Measurements from ENCODE around the gene SYNGR2.

- TF ChIP-seq CSRNP3 (CRISPR knock-in tag; IDR thresholded peaks at IDR 0.05) (no peak), CSDC2 (CRISPR knock-in tag; IDR thresholded peaks at IDR 0.05) (no peak), ZFP30 (CRISPR knock-in tag; IDR thresholded peaks at IDR 0.05) (no peak), SNAI2 (CRISPR knock-in tag; IDR thresholded peaks at IDR 0.05) (no peak), OSR1 (CRISPR knock-in tag; IDR thresholded peaks at IDR 0.05) (no peak), ZC3H10 (CRISPR knock-in tag; IDR thresholded peaks at IDR 0.05) (no peak), ZNF8 (CRISPR knock-in tag; IDR thresholded peaks at IDR 0.05) (no peak), ZNF70 (CRISPR knock-in tag; IDR thresholded peaks at IDR 0.05) (no peak), RARB (CRISPR knock-in tag; IDR thresholded peaks at IDR 0.05) (no peak), ISL1 (CRISPR knock-in tag; IDR thresholded peaks at IDR 0.05) (no peak), ZFP3 (CRISPR knock-in tag; IDR thresholded peaks at IDR 0.05) (no peak)
- TF ChIP-seq, protein P1, sequence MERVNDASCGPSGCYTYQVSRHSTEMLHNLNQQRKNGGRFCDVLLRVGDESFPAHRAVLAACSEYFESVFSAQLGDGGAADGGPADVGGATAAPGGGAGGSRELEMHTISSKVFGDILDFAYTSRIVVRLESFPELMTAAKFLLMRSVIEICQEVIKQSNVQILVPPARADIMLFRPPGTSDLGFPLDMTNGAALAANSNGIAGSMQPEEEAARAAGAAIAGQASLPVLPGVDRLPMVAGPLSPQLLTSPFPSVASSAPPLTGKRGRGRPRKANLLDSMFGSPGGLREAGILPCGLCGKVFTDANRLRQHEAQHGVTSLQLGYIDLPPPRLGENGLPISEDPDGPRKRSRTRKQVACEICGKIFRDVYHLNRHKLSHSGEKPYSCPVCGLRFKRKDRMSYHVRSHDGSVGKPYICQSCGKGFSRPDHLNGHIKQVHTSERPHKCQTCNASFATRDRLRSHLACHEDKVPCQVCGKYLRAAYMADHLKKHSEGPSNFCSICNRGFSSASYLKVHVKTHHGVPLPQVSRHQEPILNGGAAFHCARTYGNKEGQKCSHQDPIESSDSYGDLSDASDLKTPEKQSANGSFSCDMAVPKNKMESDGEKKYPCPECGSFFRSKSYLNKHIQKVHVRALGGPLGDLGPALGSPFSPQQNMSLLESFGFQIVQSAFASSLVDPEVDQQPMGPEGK (CRISPR knock-in tag; IDR thresholded peaks at IDR 0.05; ENCODE audit: borderline replicate concordance): no peak
- TF ChIP-seq, protein P2, sequence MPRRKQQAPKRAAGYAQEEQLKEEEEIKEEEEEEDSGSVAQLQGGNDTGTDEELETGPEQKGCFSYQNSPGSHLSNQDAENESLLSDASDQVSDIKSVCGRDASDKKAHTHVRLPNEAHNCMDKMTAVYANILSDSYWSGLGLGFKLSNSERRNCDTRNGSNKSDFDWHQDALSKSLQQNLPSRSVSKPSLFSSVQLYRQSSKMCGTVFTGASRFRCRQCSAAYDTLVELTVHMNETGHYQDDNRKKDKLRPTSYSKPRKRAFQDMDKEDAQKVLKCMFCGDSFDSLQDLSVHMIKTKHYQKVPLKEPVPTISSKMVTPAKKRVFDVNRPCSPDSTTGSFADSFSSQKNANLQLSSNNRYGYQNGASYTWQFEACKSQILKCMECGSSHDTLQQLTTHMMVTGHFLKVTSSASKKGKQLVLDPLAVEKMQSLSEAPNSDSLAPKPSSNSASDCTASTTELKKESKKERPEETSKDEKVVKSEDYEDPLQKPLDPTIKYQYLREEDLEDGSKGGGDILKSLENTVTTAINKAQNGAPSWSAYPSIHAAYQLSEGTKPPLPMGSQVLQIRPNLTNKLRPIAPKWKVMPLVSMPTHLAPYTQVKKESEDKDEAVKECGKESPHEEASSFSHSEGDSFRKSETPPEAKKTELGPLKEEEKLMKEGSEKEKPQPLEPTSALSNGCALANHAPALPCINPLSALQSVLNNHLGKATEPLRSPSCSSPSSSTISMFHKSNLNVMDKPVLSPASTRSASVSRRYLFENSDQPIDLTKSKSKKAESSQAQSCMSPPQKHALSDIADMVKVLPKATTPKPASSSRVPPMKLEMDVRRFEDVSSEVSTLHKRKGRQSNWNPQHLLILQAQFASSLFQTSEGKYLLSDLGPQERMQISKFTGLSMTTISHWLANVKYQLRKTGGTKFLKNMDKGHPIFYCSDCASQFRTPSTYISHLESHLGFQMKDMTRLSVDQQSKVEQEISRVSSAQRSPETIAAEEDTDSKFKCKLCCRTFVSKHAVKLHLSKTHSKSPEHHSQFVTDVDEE (CRISPR knock-in tag; IDR thresholded peaks at IDR 0.05): no peak
Observed at GRCh38 chr17:78183916-78184315, 15.5 kb downstream of the SYNGR2 start.
